Measurements from ENCODE around the gene PPP1R9A.

PPP1R9A gene

DNA sequence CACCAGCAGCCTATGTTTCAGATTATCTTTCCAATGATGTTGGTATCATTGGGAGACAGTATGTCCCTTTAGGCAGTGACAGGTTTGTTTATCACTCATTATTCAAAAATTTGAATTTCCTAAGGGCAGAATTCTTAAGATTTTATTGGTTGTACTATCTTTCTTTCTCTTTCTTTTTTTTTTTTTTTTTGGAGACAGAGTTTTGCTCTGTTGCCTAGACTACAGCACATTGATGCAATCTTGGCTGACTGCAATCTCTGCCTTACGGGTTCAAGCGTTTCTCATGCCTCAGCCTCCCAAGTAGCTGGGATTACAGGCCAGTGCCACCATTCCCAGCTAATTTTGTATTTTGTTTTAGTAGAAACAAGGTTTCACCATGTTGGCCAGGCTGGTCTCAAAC lies 305.8 kb downstream of the PPP1R9A start:
- TF ChIP-seq, protein P1, sequence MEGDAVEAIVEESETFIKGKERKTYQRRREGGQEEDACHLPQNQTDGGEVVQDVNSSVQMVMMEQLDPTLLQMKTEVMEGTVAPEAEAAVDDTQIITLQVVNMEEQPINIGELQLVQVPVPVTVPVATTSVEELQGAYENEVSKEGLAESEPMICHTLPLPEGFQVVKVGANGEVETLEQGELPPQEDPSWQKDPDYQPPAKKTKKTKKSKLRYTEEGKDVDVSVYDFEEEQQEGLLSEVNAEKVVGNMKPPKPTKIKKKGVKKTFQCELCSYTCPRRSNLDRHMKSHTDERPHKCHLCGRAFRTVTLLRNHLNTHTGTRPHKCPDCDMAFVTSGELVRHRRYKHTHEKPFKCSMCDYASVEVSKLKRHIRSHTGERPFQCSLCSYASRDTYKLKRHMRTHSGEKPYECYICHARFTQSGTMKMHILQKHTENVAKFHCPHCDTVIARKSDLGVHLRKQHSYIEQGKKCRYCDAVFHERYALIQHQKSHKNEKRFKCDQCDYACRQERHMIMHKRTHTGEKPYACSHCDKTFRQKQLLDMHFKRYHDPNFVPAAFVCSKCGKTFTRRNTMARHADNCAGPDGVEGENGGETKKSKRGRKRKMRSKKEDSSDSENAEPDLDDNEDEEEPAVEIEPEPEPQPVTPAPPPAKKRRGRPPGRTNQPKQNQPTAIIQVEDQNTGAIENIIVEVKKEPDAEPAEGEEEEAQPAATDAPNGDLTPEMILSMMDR (IDR thresholded peaks at IDR 0.05): no peak

DNA sequence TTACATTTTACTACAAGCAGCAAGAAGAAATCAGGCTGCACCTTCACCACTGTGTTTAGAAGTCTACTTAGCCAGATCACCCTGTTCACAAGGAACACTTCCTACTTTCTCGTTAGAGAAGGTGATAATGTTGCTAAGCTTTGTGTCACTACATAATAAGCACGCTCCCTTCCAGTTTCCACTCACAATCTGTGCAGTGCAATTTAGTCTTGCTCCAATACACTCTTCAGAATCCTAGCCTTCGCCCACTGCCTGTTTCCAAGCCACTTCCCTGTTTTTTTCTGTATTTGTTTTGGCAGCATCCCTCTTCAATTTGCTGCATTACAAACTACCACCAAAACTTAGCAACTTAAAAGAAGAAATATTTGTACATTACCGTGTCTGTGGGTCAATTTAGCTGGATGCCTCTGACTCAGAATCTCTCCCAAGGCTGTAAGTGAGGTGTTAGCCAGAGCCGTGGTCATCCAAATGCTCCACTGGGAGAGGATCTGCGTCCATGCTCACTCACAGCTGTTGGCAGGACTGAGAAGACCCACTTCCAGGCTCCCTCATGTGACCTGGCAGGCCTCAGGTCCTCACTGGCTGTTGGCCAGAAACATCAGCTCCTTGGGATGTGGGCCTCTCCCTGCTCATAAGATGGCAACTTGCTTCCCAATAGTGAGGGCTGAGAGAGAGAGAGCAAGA lies 306.6 kb downstream of the PPP1R9A start:
- TF ChIP-seq, protein P1 (IDR thresholded peaks at IDR 0.05): no peak

DNA sequence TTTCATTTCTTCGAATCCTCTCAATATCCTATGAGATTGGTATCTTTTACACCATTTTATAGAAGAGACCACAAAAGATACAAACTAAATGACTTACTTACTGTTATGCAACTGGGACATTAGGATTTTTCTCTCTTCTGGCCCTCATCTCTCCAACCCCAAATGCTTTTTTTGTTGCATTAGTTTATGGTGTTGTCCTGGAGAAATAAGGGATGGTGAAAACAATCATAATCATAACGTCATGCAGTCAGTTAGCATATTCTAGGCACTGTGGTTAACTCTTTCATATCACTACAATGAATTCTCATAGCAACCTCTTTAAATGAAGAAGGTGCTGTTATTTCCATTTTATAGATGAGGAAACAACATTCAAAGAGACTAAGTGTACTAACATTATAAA lies 312.3 kb downstream of the PPP1R9A start:
- TF ChIP-seq, protein P1 (IDR thresholded peaks at IDR 0.05): no peak

DNA sequence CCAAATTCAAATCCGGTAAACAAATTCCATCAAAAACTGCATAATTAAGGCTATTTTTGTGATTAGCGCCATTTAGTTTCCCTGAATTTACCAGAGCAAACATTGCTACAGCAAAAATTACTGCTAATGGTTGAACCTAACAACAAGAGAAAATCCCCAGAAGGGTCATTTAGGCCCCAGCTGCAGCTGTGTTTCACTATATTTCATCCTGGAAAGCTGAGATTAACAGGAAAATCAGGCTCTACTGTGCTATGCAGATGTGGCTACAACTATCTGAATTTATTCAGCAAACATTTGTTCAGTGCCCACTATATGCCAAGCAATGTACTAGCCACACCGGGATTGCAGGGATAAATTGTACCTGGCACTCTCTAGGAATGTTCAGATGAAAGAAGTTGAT lies 312.9 kb downstream of the PPP1R9A start:
- TF ChIP-seq, protein P1 (IDR thresholded peaks at IDR 0.05): no peak

DNA sequence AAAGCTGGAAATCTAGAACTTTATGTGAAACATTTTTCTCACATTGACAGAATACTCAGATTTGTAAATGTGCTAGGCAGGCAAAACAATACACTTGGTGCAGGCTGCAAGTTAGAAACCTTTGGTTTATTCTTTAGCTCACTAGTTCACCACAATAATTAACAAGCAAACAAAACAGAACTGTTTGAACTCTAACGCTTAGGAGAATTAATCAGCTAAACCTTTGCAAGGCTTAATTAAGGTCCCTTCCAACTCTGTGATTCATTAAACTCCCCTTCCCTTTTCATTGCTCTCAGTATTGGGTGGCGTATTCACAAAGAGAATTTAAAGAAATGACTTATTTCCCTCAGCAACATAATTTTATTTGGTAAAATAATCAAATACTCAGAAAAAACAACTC lies 317.9 kb downstream of the PPP1R9A start:
- TF ChIP-seq, protein P1 (IDR thresholded peaks at IDR 0.05): no peak

DNA sequence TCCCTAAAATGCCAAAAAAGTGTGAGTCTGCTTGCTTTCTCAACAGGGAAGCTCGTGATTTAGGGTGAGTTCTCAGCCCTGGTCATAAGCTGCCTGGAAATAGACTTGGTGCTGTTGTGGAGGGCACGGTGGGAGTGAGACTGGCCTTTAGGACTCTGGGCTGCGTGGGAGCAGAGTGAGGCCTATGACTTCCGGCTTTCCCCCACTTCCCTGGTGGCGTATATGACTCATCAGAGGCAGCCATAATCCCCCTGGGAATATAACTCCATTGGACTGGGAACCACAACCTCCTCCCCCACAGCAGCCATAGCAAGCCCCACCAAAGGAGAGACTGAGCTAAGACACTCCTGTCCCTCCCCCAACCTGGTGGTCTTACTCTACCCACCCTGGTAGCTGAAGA lies 321.9 kb downstream of the PPP1R9A start:
- TF ChIP-seq, protein P1 (IDR thresholded peaks at IDR 0.05): no peak

DNA sequence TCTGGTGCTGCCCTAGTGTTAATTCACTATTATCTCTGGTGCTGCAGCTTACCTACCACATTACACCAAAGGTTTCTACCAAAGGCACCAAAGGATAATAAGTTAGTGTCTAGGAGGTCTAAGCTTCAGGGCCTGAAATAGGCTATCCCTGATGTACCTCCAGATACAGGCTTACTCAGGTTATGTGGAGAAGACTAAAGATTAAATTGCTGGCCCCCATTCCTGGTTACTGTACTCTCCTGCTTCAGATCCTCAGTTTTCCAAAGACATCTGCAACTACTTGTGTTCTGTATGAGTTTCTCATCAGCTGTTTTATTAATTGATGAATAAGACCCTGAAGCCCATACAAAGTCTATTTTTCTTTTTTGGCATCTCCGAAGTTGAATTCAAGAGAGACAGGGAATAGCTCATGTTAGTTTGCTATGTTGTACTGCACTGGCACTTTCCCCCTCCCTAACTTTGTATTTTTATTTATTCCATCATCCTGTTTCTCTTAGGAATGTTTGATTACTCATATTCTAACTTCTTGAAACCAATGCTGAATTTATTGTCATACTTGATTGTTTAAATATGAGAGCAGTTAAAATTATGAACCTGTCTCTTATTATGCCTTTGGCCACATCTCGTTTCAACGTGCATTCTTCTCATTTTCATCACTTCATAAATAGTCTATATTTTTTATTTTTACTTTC lies 331.0 kb downstream of the PPP1R9A start:
- TF ChIP-seq, protein P1 (IDR thresholded peaks at IDR 0.05): no peak
